ENCODE data around the gene EPGN. TPM values are rescaled to one million over a fixed set of nuclear protein-coding genes. Genes with fewer than 3 reads are reported as not detected.

Gene EPGN
- total RNA-seq, 1 donor from 2014 or later, result 6.9 TPM

DNA sequence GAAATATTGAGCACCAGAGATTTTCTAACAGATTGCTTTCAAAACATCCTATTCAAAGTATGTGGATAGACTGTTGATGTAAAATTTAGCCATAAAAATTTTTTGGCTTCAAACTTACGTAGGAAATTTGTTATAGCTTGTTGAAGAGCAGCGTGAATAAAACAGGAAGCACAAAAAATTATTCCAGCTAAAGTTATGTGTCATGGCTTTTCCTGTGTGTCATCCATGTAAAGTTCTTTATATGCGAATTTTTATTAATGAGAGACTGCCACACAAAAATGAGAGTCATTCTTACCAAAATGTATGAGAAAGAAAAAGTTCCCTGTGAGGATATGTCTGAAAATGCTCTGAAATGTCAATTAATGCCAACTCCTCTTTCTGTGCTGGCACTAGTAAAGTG, 19.5 kb downstream of the EPGN start:
- intact Hi-C loops (cut with DNase I), result no loop called here
- no peak overlapping the region for H3K4me3 ChIP-seq
- no peaks in the 10 kb centered on the region for H3K9me3 ChIP-seq
- no peak for TF ChIP-seq POLR2AphosphoS5 (IDR thresholded peaks at IDR 0.05; ENCODE audit: insufficient read depth in 1 of 2, low read depth in 1 of 2)
- TF ChIP-seq POLR2A (IDR thresholded peaks at IDR 0.05), result no peak
- TF ChIP-seq, protein P1, sequence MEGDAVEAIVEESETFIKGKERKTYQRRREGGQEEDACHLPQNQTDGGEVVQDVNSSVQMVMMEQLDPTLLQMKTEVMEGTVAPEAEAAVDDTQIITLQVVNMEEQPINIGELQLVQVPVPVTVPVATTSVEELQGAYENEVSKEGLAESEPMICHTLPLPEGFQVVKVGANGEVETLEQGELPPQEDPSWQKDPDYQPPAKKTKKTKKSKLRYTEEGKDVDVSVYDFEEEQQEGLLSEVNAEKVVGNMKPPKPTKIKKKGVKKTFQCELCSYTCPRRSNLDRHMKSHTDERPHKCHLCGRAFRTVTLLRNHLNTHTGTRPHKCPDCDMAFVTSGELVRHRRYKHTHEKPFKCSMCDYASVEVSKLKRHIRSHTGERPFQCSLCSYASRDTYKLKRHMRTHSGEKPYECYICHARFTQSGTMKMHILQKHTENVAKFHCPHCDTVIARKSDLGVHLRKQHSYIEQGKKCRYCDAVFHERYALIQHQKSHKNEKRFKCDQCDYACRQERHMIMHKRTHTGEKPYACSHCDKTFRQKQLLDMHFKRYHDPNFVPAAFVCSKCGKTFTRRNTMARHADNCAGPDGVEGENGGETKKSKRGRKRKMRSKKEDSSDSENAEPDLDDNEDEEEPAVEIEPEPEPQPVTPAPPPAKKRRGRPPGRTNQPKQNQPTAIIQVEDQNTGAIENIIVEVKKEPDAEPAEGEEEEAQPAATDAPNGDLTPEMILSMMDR (IDR thresholded peaks at IDR 0.05), result no peak
- no peak overlapping the region for H3K27ac ChIP-seq
- H3K27me3 ChIP-seq, result no peaks in the 10 kb centered on the region
- H3K4me1 ChIP-seq, result no peaks in the 10 kb centered on the region
- no peak for DNase-seq (ENCODE audit: extremely low spot score in 2 of 2)
- no peaks in the 10 kb centered on the region for H3K36me3 ChIP-seq

DNA sequence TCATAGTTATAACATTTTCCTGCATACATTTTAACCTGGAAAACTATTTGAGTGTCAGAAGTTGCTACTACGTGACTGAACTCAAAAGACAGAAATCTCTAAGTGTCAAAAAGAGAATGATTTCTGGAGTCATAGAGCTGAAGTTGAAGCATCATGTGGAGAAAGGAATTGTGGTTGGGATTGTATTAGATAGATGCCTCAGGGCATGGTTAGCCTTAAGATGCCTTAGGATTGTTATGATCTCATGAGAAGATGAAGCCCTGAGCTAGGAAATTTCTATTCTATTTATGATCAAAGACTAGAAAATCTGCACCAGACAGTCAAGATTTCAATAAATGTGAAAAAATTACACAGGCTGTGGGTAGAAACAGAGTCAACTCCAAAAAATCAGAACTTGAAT, 20.2 kb downstream of the EPGN start:
- no peaks in the 10 kb centered on the region for H3K9me3 ChIP-seq
- intact Hi-C loops (cut with DNase I), result no loop called here
- no peak overlapping the region for H3K4me3 ChIP-seq
- TF ChIP-seq POLR2AphosphoS5 (IDR thresholded peaks at IDR 0.05; ENCODE audit: insufficient read depth in 1 of 2, low read depth in 1 of 2), result no peak
- no peak for TF ChIP-seq POLR2A (IDR thresholded peaks at IDR 0.05)
- TF ChIP-seq, protein P1 (IDR thresholded peaks at IDR 0.05), result no peak
- H3K27ac ChIP-seq, result no peak overlapping the region
- no peak for DNase-seq (ENCODE audit: extremely low spot score in 2 of 2)
- no peaks in the 10 kb centered on the region for H3K27me3 ChIP-seq
- H3K4me1 ChIP-seq, result no peaks in the 10 kb centered on the region
- H3K36me3 ChIP-seq, result no peaks in the 10 kb centered on the region

- no peak for TF ChIP-seq POLR2A (IDR thresholded peaks at IDR 0.05)
- no peak for TF ChIP-seq POLR2AphosphoS5 (IDR thresholded peaks at IDR 0.05; ENCODE audit: insufficient read depth in 1 of 2, low read depth in 1 of 2)
- TF ChIP-seq, protein P1 (IDR thresholded peaks at IDR 0.05), result no peak
- intact Hi-C loops (cut with DNase I), result no loop called here
Measured at GRCh38 chr4:74329307-74329706, 21.0 kb downstream of the EPGN start.

DNA sequence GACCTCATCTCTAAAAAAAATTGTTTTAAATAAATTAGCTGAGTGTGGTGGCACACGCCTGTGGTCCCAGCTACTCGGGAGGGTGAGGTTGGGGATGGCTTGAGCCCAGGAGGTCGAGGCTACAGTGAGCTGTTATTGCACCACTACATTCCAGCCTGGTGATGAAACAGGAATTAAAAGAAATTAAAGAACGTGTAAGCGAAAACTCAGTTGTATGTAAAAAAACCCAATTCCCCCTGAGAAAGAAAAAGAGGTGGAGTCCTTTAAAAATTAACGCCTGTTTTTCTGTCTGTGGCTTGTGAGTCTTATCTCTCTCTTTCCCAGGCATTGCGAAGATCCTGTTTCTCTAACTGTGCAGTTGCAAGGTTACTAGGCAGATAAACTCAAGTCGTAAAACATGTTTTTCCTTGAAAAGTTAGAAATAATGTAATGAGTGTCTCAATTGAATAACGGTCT, 22.1 kb downstream of the EPGN start:
- Histone ChIP-seq H3K4me3 (no peak overlapping the region), H3K36me3 (no peaks in the 10 kb centered on the region), H3K27ac (no peak overlapping the region), H3K9me3 (no peaks in the 10 kb centered on the region), H3K4me1 (no peaks in the 10 kb centered on the region), H3K27me3 (no peaks in the 10 kb centered on the region)
- DNase-seq (ENCODE audit: extremely low spot score in 2 of 2), result no peak
- intact Hi-C loops (cut with DNase I), result no loop called here
- TF ChIP-seq, protein P1 (IDR thresholded peaks at IDR 0.05), result no peak
- no peak for TF ChIP-seq POLR2AphosphoS5 (IDR thresholded peaks at IDR 0.05; ENCODE audit: insufficient read depth in 1 of 2, low read depth in 1 of 2)
- no peak for TF ChIP-seq POLR2A (IDR thresholded peaks at IDR 0.05)

More at GRCh38 chr4:74329307-74329706, 21.0 kb downstream of the EPGN start:
- no peaks in the 10 kb centered on the region for H3K4me1 ChIP-seq
- DNase-seq (ENCODE audit: extremely low spot score in 2 of 2), result no peak
- H3K9me3 ChIP-seq, result no peaks in the 10 kb centered on the region
- H3K36me3 ChIP-seq, result no peaks in the 10 kb centered on the region
- H3K27me3 ChIP-seq, result no peaks in the 10 kb centered on the region
- H3K4me3 ChIP-seq, result no peak overlapping the region
- H3K27ac ChIP-seq, result no peak overlapping the region

- intact Hi-C loops (cut with DNase I), result no loop called here
- TF ChIP-seq, protein P1 (IDR thresholded peaks at IDR 0.05), result no peak
- TF ChIP-seq POLR2AphosphoS5 (IDR thresholded peaks at IDR 0.05; ENCODE audit: insufficient read depth in 1 of 2, low read depth in 1 of 2) (no peak), POLR2A (IDR thresholded peaks at IDR 0.05) (no peak)
Measured at GRCh38 chr4:74331252-74331651, 23.0 kb downstream of the EPGN start.

More at GRCh38 chr4:74331252-74331651, 23.0 kb downstream of the EPGN start:
- Histone ChIP-seq H3K4me1 (no peaks in the 10 kb centered on the region), H3K36me3 (no peaks in the 10 kb centered on the region), H3K4me3 (no peak overlapping the region), H3K27ac (no peak overlapping the region), H3K27me3 (no peaks in the 10 kb centered on the region), H3K9me3 (no peaks in the 10 kb centered on the region)
- no peak for DNase-seq (ENCODE audit: extremely low spot score in 2 of 2)

Measured in vagina (tissue), 2 donors.